ENCODE measurements around the gene DHX40.

DNA sequence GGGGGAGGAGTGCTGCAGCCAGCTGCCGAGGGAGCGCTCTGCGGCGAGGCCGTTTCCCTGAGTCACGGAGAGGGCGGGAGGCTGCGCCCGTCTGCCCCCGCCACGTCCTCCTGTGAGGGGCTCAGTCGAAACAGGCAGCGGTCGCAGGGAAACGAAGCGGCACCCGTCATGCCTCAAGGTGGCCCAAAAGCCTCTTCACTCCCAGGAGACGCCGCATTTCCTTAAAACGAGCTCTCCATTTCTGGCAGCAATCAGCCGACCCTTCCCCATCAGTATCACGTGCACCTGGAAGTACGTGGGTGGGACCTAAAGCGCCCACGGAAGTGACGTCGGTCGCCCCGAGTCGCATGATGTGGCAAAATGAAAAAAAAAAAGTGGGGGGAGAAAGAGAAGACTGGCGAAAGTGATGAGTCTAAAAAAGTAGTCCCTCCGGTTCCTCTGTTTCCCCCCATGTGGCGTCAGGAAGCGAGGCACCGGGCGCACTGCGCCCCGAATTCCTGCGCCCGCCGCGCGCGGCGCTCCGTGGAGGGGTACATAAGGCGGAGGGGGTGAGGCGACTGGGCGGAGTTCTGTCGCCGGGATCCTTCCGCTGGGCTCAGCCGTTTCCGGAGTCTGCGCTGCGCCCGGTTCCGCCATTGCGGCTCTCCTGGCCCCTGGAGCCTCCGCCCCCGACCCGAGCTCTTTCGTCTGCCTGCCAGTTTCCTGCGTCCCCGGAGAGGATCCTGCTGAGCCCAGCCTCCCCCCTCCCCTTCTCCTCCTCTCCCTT lies 54.1 kb downstream of the DHX40 start, which contains the start of gene CLTC:
- TF ChIP-seq, protein P1, sequence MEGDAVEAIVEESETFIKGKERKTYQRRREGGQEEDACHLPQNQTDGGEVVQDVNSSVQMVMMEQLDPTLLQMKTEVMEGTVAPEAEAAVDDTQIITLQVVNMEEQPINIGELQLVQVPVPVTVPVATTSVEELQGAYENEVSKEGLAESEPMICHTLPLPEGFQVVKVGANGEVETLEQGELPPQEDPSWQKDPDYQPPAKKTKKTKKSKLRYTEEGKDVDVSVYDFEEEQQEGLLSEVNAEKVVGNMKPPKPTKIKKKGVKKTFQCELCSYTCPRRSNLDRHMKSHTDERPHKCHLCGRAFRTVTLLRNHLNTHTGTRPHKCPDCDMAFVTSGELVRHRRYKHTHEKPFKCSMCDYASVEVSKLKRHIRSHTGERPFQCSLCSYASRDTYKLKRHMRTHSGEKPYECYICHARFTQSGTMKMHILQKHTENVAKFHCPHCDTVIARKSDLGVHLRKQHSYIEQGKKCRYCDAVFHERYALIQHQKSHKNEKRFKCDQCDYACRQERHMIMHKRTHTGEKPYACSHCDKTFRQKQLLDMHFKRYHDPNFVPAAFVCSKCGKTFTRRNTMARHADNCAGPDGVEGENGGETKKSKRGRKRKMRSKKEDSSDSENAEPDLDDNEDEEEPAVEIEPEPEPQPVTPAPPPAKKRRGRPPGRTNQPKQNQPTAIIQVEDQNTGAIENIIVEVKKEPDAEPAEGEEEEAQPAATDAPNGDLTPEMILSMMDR (conservative IDR thresholded peaks at IDR 0.05; ENCODE audit: low read depth, low read length), result no peak
- no peak for TF ChIP-seq EZH2 (IDR thresholded peaks at IDR 0.05; ENCODE audit: borderline replicate concordance, low read depth, low read length, poor library complexity, severe bottlenecking)

Measured in A673 (cell line).